ENCODE data around the gene VSIG10L2. TPM values are rescaled to one million over a fixed set of nuclear protein-coding genes. Genes with fewer than 3 reads are reported as not detected.

Gene VSIG10L2
- total and polyA plus RNA-seq, 5 experiments from 2014 or later = not detected

DNA sequence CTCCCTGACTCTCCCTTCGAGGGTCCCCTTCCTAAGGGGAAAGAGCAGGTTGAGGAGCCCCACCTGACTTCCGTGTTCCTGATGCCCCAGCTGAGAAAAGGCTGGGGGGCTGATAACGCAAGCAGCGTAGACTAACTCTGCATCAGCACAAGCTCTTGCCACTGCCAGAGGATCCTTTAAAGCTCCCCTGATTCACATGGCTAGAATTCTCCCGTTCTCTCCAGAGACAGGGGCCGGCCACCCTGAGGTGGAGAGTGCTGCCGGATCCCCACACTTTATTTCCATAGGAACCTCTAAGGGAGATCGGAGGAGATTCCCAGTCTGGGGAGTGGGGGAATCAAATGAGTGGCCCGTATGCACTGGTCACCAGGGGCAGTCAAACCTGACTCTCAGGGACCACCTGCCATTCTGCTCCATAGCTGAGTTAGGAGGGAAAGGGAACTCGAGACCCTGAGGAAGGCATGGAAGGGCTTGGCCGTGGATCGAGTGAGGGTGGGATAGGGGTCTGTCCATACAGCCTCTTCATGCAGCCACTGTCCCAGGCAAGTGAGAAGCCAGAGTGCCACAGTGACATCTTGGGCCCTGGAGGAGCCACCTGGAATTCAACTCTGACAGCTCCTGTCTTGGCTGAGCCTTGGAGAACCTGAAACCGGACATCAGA is 1.4 kb upstream of the VSIG10L2 start:
- H3K4me3 Mint-ChIP-seq = no peak overlapping the region
- POLR2A ChIA-PET = no interaction called here
- peak overlapping the region in 1 of 10 donors; percentile 27 for H3K27ac Mint-ChIP-seq
- H3K27me3 Mint-ChIP-seq = peaks cover 0 to 4% (median 3%) of the 10 kb centered on the region in 5 donors
- no peak for ATAC-seq
- H3K4me1 Mint-ChIP-seq = peaks cover 3 to 10% (median 6%) of the 10 kb centered on the region in 4 donors
- H3K9me3 Mint-ChIP-seq = no peaks in the 10 kb centered on the region
- DNase-seq = no peak
- no peaks in the 10 kb centered on the region for H3K36me3 Mint-ChIP-seq

DNA sequence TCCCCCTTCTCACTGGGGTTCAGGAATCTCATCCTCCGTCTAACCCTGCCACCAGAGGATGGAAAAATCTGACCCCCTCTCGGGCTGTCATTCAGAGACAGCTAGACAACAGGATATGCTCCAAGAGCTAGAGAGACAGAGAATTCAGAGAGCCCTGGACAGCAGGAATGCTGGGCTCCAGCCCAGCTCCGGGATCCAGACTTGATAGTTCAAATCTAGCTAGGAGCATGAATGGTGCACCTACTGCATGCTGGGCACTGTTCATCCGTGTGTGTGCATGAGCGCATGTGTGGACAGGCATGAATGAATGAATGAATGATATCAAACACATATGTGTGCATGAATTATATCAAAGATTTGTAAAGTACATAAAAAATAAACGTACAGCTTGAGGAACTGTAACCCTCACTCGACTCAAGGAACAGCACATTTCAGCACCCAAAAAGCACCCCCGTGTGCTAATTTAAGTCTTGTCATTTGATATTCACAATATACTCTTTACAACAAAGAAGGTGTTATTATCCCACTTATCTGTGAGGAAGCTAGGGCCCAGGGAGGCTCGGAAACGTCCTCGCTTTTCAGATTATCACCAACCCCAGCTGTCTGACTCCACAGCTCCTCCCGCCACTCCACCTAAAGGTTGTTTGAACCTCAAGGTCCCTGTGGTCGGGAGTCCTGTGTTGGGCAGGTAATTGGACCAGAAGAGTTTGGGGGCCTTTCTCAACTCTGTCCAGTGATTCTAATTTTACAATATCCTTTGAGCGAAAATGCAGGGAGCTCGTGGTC is 640 bp upstream of the VSIG10L2 start:
- H3K4me3 Mint-ChIP-seq = no peak overlapping the region
- peaks cover 3 to 10% (median 6%) of the 10 kb centered on the region in 4 donors for H3K4me1 Mint-ChIP-seq
- POLR2A ChIA-PET = no interaction called here
- ATAC-seq = no peak
- H3K36me3 Mint-ChIP-seq = no peaks in the 10 kb centered on the region
- H3K27me3 Mint-ChIP-seq = peaks cover 0 to 4% (median 3%) of the 10 kb centered on the region in 5 donors
- H3K9me3 Mint-ChIP-seq = no peaks in the 10 kb centered on the region
- no peak overlapping the region for H3K27ac Mint-ChIP-seq
- no peak for DNase-seq

DNA sequence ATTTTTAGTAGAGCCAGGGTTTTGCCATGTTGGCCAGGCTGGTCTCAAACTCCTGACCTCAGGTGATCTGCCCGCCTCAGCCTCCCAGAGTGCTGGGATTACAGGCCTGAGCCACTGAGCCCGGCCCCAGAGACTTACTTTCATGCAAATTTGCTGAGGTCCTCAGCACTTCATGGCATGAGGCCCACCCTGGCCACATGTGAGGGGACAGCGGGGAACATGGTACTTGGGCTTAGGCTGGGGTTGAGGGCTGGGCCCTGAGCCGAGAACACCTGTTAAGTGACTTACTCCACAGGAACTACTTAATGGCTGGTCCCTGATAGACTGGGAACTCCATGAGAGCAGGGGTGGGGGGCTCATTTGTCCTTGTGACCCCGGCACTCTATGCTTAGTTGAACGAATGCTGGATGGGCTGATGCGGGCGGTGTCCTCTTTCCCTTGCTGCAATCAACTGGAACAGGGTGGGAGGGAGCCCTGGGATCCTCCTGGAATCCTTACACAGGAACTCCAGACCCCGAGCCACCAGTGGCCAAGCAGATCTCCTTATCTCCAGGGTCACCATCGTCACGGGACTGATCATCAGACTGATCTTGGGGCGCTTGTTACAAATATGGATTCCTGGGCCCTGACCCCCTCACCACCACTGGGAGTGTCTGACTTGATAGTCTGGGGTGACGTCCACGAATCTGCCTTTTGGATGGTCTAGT is 1.0 kb downstream of the VSIG10L2 start:
- ATAC-seq (no peak), DNase-seq (no peak)
- Mint-ChIP-seq H3K27me3 (peaks cover 3 to 12% (median 8%) of the 10 kb centered on the region in 5 donors), H3K4me1 (peaks cover 3 to 9% (median 6%) of the 10 kb centered on the region in 4 donors), H3K9me3 (no peaks in the 10 kb centered on the region), H3K36me3 (no peaks in the 10 kb centered on the region), H3K27ac (no peak overlapping the region), H3K4me3 (no peak overlapping the region)
- POLR2A ChIA-PET = no interaction called here

DNA sequence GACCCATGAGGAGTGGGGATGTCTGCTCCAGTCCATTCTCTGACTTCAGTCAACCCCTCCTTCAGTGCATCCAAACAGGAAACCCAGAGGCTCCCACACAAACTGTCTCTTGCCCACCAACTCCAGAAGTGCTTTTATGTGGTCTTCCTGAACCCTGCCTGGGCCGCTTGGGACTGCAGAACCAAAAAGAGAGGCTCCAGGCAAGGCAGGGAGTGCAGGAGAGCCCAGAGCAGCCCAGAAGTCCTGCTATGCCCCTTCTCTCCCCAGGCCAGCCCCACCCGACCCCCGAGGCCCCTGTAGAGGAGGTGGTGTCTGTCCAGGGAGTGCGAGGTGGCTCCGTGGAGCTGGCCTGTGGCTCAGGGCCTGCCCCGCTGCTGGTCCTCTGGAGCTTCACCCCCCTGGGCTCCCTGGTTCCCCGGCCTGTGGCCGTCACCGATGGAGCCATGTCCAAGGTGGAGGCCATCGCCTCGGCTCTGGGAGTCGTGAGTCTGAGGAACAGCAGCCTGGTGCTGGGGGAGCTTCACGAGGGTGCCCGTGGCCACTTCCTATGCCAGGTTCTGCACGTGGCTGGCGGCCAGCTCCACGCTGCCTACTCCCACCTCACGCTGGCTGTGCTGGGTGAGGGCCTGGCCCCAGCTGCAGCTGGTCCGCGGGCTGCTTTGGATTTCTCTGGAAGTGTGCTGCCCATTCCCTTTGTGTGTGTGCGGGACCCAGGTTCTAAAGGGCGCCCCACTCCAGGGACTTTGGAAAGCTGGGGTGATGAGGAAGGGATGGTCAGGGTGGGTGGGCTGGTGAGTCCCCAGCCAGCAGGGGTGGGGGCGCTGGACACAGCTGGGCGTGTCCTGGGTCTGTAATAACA is 1.8 kb downstream of the VSIG10L2 start:
- peaks cover 3 to 12% (median 8%) of the 10 kb centered on the region in 5 donors for H3K27me3 Mint-ChIP-seq
- H3K9me3 Mint-ChIP-seq = no peaks in the 10 kb centered on the region
- no peaks in the 10 kb centered on the region for H3K36me3 Mint-ChIP-seq
- H3K27ac Mint-ChIP-seq = no peak overlapping the region
- ATAC-seq (no peak), DNase-seq (no peak)
- peaks cover 0 to 1% (median under 1%) of the 10 kb centered on the region in 4 donors for H3K4me1 Mint-ChIP-seq
- POLR2A ChIA-PET = no interaction called here
- H3K4me3 Mint-ChIP-seq = no peak overlapping the region

DNA sequence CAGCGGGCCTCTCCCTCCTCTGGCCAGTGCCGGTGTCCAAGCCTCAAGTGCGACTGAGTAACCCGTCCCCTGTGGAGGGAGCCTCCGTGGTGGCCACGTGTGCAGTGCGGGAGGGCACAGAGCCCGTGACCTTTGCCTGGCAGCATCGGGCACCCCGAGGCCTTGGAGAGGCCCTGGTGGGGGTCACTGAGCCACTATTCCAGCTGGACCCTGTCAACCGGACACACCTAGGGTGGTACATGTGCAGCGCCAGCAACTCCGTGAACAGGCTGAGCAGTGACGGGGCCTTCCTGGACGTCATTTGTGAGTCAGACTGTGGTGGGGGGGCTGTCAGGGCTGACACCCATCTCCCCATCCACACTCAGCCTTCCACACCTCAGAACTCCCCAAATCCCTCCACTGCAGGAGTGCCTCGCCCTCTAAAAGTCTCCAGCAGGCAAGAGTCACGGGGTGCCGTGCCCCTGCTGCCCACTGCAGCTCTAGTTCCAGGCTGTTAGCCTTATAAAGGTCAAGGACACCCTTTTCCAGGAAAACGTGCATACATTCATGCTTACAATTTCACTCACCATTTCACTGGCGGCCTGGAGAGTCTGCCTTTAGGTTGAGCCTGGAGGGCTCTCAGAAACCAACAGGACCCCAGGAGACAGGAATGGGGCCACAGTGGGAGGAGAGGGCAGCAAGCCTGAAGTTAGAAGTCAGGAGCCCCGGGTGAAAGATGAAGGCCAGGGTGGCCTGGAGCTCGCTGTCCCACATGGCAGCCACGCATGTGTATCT is 2.6 kb downstream of the VSIG10L2 start:
- Mint-ChIP-seq H3K27ac (no peak overlapping the region), H3K9me3 (no peaks in the 10 kb centered on the region), H3K4me1 (no peaks in the 10 kb centered on the region), H3K4me3 (no peak overlapping the region), H3K36me3 (no peaks in the 10 kb centered on the region), H3K27me3 (peaks cover 3 to 12% (median 8%) of the 10 kb centered on the region in 5 donors)
- POLR2A ChIA-PET = no interaction called here
- DNase-seq (no peak), ATAC-seq (no peak)

DNA sequence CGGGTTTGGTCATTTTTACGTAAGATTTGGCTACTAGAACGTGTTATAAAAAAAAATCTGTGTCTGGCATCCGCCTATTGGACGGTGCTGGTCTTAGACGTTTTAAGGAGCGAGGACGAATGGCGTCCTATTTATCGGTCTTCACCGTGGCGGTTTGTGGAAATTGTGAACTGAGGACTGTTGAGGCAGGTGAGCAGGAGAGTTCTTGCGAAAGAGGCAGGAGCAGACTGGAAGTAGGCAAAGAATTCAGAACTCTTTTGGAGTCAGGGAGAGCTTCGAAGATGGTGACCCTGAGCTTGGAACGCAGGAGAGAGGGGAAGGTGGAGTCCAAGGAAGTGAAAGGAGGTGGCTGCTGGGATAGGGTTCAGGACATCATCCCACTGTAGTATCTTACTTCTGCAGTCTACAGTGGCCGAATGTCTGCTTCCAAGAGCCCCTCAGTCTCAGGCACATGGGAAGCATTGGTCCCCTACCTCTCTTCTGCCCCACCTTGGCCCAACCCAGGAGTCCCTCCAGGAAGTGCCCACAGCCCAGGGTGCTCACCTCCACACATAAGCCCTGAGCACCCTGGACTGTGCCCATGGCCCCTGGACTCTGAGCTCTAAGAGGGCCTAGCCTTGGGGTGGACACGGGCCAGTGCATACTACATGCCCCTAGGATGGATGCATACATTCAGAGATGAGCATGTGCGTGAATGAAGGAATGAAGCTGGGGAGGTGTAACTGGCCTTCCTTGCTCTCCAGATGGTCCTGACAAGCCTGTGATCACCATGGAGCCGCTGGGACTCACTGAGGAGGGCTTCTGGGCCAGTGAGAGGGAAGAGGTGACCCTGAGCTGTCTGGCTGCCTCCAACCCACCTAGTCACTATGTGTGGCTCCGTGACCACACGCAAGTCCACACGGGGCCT is 3.7 kb downstream of the VSIG10L2 start:
- H3K9me3 Mint-ChIP-seq = no peaks in the 10 kb centered on the region
- no peaks in the 10 kb centered on the region for H3K36me3 Mint-ChIP-seq
- H3K27me3 Mint-ChIP-seq = peaks cover 3 to 12% (median 8%) of the 10 kb centered on the region in 5 donors
- no peak overlapping the region for H3K27ac Mint-ChIP-seq
- no peaks in the 10 kb centered on the region for H3K4me1 Mint-ChIP-seq
- ATAC-seq (no peak), DNase-seq (no peak)
- POLR2A ChIA-PET = no interaction called here
- H3K4me3 Mint-ChIP-seq = no peak overlapping the region

DNA sequence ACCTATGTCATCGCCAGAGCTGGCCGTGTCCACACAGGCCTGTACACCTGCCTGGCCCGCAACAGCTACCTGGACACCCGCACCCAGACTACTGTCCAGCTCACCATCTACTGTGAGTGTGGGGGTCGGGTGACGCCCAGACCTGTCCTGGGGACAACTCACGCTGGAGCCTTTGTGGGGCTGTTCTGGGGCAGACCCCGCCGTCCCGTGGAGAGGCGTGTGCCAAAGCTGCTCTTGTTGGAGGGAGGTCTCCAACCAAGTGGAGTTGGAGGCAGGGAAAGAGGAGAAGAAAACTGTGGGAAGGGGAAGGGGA is 4.3 kb downstream of the VSIG10L2 start:
- Mint-ChIP-seq H3K27me3 (peaks cover 3 to 12% (median 8%) of the 10 kb centered on the region in 5 donors), H3K9me3 (no peaks in the 10 kb centered on the region), H3K4me1 (no peaks in the 10 kb centered on the region), H3K4me3 (no peak overlapping the region), H3K36me3 (no peaks in the 10 kb centered on the region), H3K27ac (no peak overlapping the region)
- no peak for ATAC-seq
- DNase-seq = no peak
- POLR2A ChIA-PET = no interaction called here

DNA sequence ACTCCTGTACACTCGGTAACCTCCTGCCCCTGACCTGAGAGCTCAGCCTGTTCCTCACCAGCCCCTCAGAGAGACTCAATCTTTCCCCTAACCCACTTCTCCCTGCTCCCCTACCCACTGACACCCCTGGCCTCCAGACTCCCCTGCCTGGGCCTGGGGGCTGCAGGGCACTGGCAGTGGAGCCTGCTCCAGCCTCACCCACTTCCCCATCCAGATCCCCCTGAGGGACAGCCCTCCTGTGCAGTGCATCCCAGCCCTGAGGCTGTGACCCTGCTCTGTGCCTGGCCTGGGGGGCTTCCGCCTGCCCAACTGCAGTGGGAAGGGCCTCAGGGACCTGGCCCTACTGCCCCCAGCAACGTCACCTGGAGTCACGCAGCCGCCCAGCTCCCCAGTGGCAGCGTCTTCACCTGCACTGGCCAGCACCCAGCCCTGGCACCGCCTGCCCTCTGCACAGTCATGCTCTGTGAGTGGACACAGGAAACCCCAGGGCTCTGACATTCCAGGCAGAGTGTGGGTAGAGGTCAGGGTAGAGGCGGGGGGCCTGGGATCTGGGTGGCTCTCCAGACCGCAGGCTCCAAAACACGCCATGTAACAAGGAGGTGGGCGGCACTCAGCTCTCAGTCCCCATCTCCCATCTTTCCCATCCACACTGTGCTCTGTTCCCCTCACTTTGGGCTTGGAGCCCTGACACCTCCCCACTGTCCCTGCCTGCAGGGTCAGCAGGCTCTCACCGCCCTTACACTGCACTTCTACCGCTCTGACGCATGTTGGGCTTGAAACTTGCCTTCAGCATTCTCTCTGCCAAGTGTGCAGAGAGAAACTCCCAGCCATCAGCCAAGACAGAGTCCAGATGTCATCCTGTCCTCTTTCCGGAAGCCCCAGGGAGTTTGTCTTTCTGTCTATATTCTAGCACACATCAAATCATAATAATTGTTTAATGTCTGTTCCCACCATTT is 5.1 kb downstream of the VSIG10L2 start:
- Mint-ChIP-seq H3K4me3 (no peak overlapping the region), H3K27ac (no peak overlapping the region), H3K9me3 (no peaks in the 10 kb centered on the region), H3K4me1 (no peaks in the 10 kb centered on the region), H3K36me3 (no peaks in the 10 kb centered on the region), H3K27me3 (peaks cover 3 to 12% (median 8%) of the 10 kb centered on the region in 5 donors)
- ATAC-seq (no peak), DNase-seq (no peak)
- POLR2A ChIA-PET = no interaction called here

DNA sequence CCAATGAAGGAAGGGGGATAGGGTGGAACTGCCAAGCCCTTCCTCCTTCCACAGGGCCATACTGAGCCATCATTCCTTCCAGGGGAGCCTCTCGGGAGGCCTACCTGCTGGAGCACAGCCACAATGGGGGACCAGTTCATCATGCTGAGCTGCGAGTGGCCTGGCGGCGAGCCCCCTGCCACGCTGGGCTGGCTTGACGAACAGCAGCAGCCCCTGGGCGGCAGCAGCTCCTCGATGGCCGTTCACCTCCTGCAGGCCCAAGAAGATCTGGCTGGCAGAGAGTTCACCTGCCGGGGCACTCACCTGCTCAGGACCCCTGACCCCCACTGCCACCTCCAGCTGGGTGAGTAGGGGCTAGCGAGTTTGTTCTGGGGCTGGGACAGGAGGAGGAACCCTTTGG is 5.9 kb downstream of the VSIG10L2 start:
- no peak overlapping the region for H3K4me3 Mint-ChIP-seq
- no peaks in the 10 kb centered on the region for H3K36me3 Mint-ChIP-seq
- H3K4me1 Mint-ChIP-seq = no peaks in the 10 kb centered on the region
- POLR2A ChIA-PET = no interaction called here
- no peak for ATAC-seq
- no peak for DNase-seq
- H3K27me3 Mint-ChIP-seq = peaks cover 3 to 12% (median 8%) of the 10 kb centered on the region in 5 donors
- no peaks in the 10 kb centered on the region for H3K9me3 Mint-ChIP-seq
- H3K27ac Mint-ChIP-seq = no peak overlapping the region

DNA sequence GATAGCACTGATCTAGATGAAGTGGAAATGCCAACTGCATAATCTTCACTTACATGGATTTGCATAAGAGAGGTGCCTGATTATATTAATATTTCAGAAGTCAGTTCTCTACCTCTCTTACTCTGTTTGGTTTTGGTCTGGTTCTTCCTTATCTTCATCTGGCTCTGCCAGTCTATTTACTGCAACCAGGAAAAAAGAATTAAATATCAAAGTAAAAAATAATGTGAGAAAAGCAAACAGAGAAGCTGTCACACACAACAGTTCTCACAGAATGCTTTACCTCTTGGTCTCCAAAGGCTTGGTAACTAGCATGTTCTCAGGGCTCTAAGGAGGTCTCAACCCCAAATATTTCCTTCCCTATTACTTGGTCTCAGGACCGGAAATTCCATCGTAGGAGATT is 6.7 kb downstream of the VSIG10L2 start:
- H3K4me1 Mint-ChIP-seq = peaks cover 0 to under 1% (median 0%) of the 10 kb centered on the region in 4 donors
- no peak overlapping the region for H3K4me3 Mint-ChIP-seq
- no peak for DNase-seq
- no peak for ATAC-seq
- H3K27ac Mint-ChIP-seq = no peak overlapping the region
- POLR2A ChIA-PET = no interaction called here
- no peaks in the 10 kb centered on the region for H3K9me3 Mint-ChIP-seq
- H3K36me3 Mint-ChIP-seq = no peaks in the 10 kb centered on the region
- peaks cover 3 to 12% (median 8%) of the 10 kb centered on the region in 5 donors for H3K27me3 Mint-ChIP-seq

Data from naive thymus-derived CD8-positive, alpha-beta T cell (primary cell).